Measurements from ENCODE around the gene STX8.
A peak's percentile ranks its signal among the peaks of the same experiment; 100 is the strongest.
"Not testable (repeated sequence)": the region's sequence is repeated elsewhere in the genome, so short reads cannot be mapped to it uniquely, and the experiment has no call there.

Gene STX8

DNA sequence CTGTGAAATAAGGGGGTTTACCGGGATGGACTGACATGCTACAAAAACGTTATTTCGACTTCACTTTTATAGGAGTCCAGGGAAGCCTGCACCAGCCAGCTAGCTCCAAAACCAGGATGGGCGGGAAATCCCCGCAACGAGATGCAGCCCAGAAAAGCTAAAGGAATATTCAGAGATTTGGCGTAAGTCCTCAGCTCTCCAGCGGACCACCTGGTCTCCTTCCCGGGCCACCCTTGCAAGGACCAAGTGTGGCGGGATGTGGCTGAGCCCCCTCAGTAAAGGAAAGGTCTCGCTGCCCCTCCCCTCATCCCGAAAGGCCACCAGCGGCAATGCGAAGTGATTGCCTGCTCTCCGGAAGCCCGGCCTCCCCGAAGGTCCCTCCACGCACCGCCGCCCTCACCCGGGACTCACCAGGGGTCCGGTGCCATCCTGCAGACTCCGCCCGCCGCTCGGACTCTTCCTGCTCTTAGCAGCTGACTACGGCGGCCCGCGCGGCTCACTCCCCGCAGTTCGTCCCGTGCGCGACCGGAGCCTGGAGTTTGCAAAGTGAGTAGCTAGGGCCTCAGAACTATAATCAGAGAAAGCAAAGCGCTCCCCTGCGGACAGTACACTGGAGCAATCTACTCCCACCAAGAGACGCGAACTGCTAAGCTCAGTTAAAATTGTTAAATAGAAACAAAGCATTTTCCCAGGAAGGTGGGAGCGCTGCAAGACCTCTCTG lies at the start of gene STX8:
Gene STX8, minus strand, starts transcription at position 440 of the 721 bp plus-strand sequence. Its CDS starts 12 bp downstream, at position 428.
- peak; percentile 61 for DNase-seq (ENCODE audit: low read depth, low spot score)

DNA sequence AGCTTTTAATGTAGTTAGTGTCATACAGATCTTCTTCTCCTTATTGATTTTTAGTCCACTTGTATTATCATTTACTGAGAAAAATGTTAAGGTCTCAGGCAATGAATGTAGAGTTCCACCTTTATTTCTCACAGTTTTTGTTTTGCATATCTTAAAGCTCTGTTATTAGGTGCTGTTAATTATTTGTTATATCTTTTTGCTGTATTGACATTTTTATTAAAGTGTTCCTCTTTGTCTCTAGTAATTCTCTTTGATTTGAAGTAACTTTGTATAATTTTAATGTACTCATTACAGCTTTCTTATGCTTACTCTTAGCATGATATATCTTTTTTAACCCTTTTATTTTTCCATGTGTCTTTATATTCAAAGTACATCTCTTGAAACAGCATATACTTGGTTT lies 47.3 kb upstream of the STX8 start:
- no peak for DNase-seq (ENCODE audit: low read depth, low spot score)

DNA sequence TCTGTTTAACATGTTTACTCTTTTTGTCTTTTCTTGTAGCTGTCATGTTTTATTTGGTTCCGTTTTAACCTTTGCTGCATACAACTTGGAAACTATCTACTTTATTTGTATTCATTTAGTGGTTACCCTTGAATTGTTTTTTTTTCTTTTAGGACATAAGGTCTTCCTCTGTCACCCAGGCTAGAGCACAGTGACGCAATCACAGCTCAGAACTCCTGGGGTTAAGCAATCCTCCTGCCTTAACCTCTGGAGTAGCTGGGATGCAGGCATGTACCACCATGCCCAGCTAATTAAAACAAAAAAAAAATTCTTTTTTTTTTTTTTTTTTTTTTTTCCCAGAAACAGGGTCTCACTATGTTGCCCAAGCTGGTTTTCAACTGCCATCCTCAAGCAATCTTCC lies 39.9 kb upstream of the STX8 start:
- DNase-seq (ENCODE audit: low read depth, low spot score): no peak

GRCh38 chr17:9612006-9612405 lies 36.4 kb upstream of the STX8 start:
- DNase-seq (ENCODE audit: low read depth, low spot score): no peak

DNA sequence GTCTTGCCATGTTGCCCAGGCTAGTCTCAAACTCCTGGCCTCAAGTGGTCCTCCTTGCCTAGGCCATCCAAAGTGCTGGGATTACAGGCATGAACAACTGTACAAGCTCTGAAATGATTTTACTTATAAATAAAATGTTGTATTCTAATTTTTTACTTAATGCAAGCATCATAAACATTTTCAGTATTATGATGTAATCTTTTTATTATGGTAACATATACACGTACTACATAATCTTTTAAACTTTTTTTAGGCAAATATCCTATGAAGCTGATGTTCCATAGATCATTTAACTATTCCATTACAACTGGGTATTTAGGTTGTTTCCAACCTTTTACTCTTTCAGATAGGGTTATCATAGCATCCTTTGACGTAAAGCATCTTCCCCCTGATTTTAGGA lies 35.9 kb upstream of the STX8 start:
- DNase-seq (ENCODE audit: low read depth, low spot score): no peak

GRCh38 chr17:9607058-9607457 lies 31.4 kb upstream of the STX8 start:
- DNase-seq (ENCODE audit: low read depth, low spot score): not testable (repeated sequence)

DNA sequence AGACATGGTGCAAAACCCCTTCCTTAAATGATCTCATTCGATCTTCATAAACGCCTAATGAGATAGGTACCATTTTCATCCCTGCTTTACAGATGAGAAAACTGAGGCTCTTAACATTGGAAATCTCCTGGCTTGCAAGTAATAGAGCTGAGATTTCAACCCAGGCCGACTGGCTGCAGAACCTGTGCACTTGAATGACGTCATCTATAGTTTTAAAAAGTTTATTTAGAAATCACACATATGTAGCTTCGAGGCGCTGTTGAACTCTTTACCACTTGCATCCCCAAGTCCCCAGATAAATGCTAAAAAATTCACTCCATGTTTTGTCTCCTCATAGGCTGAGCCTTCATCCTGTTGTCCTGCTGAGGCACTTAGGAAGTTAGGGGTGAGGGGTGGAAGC lies 30.8 kb upstream of the STX8 start:
- DNase-seq (ENCODE audit: low read depth, low spot score): no peak

GRCh38 chr17:9604583-9604982 lies 29.0 kb upstream of the STX8 start:
- DNase-seq (ENCODE audit: low read depth, low spot score): not testable (repeated sequence)

DNA sequence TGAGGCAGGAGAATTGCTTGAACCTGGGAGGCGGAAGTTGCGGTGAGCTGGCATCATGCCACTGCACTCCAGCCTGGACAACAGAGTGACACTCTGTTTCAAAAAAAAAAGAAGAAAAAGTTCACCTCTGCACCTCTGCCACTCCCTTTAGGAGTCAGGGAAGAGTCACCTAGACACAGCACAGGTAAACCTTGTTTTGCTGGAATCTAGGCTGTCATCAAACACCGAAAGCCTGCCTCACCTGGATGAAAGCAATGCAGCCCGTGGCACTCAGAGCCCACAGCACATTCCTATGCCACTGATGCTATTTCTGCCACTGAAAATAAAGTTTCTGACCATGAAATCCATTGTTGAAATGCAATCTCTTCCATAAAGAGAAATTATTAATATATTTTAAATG lies 23.0 kb upstream of the STX8 start:
- DNase-seq (ENCODE audit: low read depth, low spot score): no peak

- not testable (repeated sequence) for DNase-seq (ENCODE audit: low read depth, low spot score)
These were observed 22.0 kb upstream of the STX8 start for GRCh38 chr17:9597638-9598037.

- DNase-seq (ENCODE audit: low read depth, low spot score): no peak
These were observed 18.4 kb upstream of the STX8 start for GRCh38 chr17:9594065-9594464.

GRCh38 chr17:9587969-9588656 lies 12.5 kb upstream of the STX8 start:
- no peak for DNase-seq (ENCODE audit: low read depth, low spot score)

- DNase-seq (ENCODE audit: low read depth, low spot score): no peak
These were observed 1.7 kb upstream of the STX8 start for GRCh38 chr17:9577373-9577709.

- DNase-seq (ENCODE audit: low read depth, low spot score): peak; percentile 45
These were observed 1.1 kb upstream of the STX8 start, which contains the start of gene CFAP52 for GRCh38 chr17:9576521-9577372. TSS of gene CFAP52 (plus strand) at chr17:9576642. CDS start at chr17:9576696, 54 bp downstream.

DNA sequence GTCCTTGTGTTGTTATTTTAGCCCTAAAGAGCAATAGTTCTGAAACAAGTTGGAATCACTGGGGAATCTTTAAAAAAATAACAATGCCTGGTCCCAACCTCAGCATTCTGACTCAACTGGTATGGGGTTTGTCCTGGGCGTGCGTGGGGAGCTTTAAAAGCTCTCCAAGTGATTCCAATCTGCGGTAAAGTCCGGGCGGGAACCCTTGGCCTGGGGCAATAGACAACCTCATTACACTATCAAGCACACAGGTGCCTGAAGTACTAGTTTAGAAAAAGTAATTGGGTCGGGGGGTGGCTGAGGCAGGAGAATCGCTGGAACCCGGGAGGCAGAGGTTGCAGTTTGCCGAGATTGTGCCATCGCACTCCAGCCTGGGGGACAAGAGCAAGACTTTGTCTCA lies 4.4 kb downstream of the STX8 start:
- no peak for DNase-seq (ENCODE audit: low read depth, low spot score)

DNA sequence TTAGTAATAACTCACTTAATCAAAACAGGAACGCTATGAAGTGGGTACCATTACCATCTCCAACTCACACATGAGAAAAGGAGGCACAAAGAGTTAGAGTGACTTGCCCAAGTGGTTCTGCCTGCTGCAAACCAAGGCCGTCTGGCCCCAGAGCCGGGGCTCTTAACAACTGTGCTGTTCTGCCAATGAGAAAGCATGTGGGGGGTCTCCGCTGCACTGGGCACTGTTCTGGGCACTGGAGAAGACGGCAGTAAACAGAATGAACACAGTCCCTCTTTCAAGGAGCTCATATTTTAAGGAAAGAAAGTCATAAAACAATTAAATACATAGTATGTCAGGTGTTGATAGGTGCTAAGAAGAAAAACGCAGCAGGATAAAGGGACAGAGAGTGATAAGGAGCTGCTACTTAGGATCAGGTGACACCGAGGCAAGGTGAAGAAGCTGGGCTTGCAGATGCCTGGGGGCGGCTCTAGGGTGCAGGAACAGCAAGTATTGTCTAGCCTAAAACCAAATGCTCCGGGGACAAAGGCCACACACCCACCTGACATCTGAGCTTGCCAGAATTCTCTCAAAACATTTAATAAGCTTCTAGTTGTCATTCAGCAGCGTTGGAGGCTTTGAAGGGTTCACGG lies 6.5 kb downstream of the STX8 start:
- no peak for DNase-seq (ENCODE audit: low read depth, low spot score)

- DNase-seq (ENCODE audit: low read depth, low spot score): no peak
These were observed 7.6 kb downstream of the STX8 start for GRCh38 chr17:9568004-9568403.

DNA sequence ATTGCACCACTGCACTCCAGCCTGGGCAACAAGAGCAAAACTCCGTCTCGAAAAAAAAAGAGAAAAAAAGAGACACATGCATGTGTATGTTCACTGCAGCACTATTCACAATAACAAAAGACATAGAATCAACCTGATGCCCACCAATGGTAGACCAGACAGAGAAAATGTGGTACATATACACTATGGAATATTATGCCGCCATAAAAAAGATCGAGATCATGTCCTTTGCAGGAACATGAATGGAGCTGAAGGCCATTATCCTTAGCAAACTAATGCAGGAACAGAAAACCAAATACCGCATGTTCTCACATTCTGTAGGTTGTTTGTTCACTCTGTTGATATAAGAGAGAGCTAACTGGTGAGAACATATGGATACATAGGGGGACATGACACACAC lies 8.9 kb downstream of the STX8 start:
- not testable (repeated sequence) for DNase-seq (ENCODE audit: low read depth, low spot score)

DNA sequence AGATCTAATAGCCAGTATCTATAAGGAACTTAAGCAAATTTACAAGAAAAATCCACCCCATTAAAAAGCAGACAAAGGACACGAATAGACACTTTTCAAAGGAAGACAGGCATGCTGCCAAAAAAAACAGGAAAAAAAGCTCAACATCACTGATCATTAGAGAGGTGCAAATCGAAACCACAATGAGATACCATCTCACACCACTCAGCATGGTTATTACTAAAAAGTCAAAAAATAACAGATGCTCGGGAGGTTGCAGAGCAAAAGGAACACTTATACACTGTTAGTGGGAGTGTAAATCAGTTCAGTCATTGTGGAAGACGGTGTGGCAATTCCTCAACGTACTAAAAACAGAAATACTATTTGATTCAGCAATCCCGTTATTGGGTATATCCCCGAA lies 9.6 kb downstream of the STX8 start:
- DNase-seq (ENCODE audit: low read depth, low spot score): no peak

DNA sequence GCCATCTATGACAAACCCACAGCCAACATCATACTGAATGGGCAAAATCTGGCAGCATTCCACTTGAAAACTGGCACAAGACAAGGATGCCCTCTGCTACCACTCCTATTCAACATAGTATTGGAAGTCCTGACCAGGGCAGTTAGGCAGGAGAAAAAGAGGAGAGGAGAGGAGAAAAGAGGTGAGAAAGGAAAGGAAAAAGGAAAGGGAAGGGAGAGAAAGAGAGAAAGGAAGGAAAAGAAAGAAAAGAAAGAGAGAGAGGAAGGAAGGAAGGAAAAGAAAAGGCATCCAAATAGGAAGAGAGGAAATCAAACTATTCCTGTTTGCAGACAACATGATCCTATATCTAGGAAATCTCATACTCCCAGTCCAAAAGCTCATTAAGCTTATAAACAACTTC lies 11.5 kb downstream of the STX8 start:
- no peak for DNase-seq (ENCODE audit: low read depth, low spot score)

DNA sequence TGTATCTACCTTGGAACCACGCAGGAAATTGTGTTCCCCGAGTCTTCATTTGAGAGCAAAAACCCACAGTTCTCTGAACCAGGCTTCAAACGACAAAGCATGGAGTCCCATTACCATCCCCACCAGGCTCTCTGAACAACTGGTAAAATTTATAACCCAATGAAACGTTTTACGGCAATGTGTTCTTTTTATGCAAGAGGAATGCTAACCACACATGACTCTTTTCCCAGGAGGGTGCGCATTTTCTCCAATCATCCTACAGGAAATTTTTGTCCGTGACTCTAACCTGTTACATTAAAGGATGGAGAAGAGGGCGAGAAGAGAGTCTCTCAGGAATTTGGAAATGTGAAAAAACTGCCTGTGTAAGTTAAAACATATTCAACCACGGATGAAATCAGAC lies 17.8 kb downstream of the STX8 start:
- no peak for DNase-seq (ENCODE audit: low read depth, low spot score)

DNA sequence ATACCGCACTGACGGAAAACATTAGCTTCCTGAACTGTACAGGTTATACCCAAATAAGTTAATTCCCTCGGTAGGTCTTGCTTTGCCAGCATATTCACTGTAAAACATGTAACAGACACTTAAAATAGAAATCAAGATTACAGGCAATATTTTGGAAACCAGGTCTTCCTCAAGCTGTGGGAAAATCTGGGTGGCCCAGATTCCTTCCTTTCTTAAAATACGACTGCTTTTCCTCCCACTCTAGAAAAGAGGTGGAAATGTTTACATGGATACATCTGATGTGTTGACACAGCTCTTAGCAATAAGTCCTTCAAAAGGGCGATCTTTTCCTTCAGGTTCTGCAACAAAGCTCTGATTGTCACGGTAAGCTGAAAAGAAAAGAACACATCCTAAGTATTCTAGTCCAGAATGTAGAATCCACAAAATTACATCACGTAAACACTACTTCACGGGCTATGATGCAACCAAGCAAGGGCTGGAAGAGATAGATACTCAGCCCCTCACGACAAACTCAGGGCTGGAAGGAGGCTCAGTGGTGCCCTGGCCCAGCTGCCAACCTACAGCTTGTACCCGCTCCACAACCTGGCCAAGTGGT lies 18.4 kb downstream of the STX8 start:
- DNase-seq (ENCODE audit: low read depth, low spot score): no peak

Measured in activated naive CD8-positive, alpha-beta T cell treated with anti-CD3 and anti-CD28 coated beads, Interleukin-2, amount 50 U/mL, for 16 hours (primary cell).